ENCODE data around the gene ODAPH. TPM values are rescaled to one million over a fixed set of nuclear protein-coding genes. Genes with fewer than 3 reads are reported as not detected.

Gene ODAPH
- not detected in 2 replicates for total RNA-seq

GRCh38 chr4:75555294-75556164 is at the start of gene ODAPH:
ODAPH (plus strand) TSS chr4:75556066; CDS start chr4:75556083, 17 bp downstream.

GRCh38 chr4:75514131-75514948 is 41.5 kb upstream of the ODAPH start, which contains the start of the genes RCHY1 and THAP6:
RCHY1 (minus strand) TSS chr4:75514403; CDS start chr4:75514286, 117 bp downstream.
THAP6 (plus strand) TSS chr4:75514473; CDS start chr4:75515453, 980 bp downstream.

Other genes starting within 250 kb of the ODAPH start
- 10.8 and 20.6 TPM in 2 replicates for gene RCHY1, start 41.7 kb upstream of the ODAPH start, total RNA-seq
- gene THAP6, start 41.6 kb upstream of the ODAPH start, total RNA-seq: 5.7 and 7.3 TPM in 2 replicates
- 0.60 and 1.1 TPM in 2 replicates for gene CDKL2, start 74.5 kb downstream of the ODAPH start, total RNA-seq
- gene G3BP2, start 117.3 kb downstream of the ODAPH start, total RNA-seq: 115 and 124 TPM in 2 replicates
- 47.8 and 66.4 TPM in 2 replicates for gene USO1, start 168.5 kb downstream of the ODAPH start, total RNA-seq

Measured in airway epithelial cell (primary cell).